Brain microvascular endothelial cell (primary cell): Measurements from ENCODE around the gene TEPSIN.
A peak's percentile ranks its signal among the peaks of the same experiment; 100 is the strongest.

ENCODE experiments used
- DNase-seq: peaks from one replicate; pipeline ENCODE4 v3.0.0-alpha.2; 2020
- H3K27ac ChIP-seq: fragments of 250-450 bp; sonication (Bioruptor Pico); 2 replicates; pipeline ENCODE4 v1.5.1; 2020; ENCODE audit warnings: mild to moderate bottlenecking, moderate library complexity
- H3K27me3 ChIP-seq: fragments of 250-450 bp; sonication (Bioruptor Pico); replicated peaks from 2 replicates; pipeline ENCODE4 v1.5.1; 2020; ENCODE audit warnings: mild to moderate bottlenecking
- H3K36me3 ChIP-seq: fragments of 250-450 bp; sonication (Bioruptor Pico); replicated peaks from 2 replicates; pipeline ENCODE4 v1.5.1; 2020; ENCODE audit warnings: mild to moderate bottlenecking
- H3K4me3 ChIP-seq: 2 replicates; pipeline ENCODE4 v1.5.1; 2011; ENCODE audit warnings: low read depth, mild to moderate bottlenecking, control low read depth, low read length, moderate library complexity
- CTCF ChIP-seq: IDR thresholded peaks from 2 replicates; pipeline ENCODE4 v1.5.1; 2011; ENCODE audit warnings: low read depth, mild to moderate bottlenecking, moderate library complexity, low read length, control low read depth, inconsistent platforms; ENCODE audit errors: missing control alignments
- in situ Hi-C: cut with HindIII; loops from 2 replicates; pipeline ENCODE4 v1.10.0; 2017; ENCODE audit warnings: low sequenced_read_pairs, low pct_ligation_motif_present

TEPSIN gene

GRCh38 chr17:81246679-81247338, 8.0 kb upstream of the TEPSIN start:
- in situ Hi-C loops = no loop called here
- no peak for DNase-seq
- no peak overlapping the region for H3K4me3 ChIP-seq
- H3K27ac ChIP-seq = no peak overlapping the region
- H3K27me3 ChIP-seq = no peaks in the 10 kb centered on the region
- H3K36me3 ChIP-seq = peaks cover 3% of the 10 kb centered on the region
- no peak for TF ChIP-seq CTCF

- DNase-seq = no peak
- in situ Hi-C loops = no loop called here
- H3K27me3 ChIP-seq = no peaks in the 10 kb centered on the region
- H3K4me3 ChIP-seq = no peak overlapping the region
- TF ChIP-seq CTCF = no peak
- no peak overlapping the region for H3K27ac ChIP-seq
- peaks cover 6% of the 10 kb centered on the region for H3K36me3 ChIP-seq
Observed at GRCh38 chr17:81246343-81246670, 7.5 kb upstream of the TEPSIN start.

GRCh38 chr17:81245665-81246342, 6.9 kb upstream of the TEPSIN start:
- Histone ChIP-seq H3K27ac (no peak overlapping the region), H3K36me3 (peaks cover 7% of the 10 kb centered on the region), H3K27me3 (no peaks in the 10 kb centered on the region), H3K4me3 (no peak overlapping the region)
- in situ Hi-C loops = no loop called here
- no peak for DNase-seq
- TF ChIP-seq CTCF = no peak

- Histone ChIP-seq H3K36me3 (peaks cover 7% of the 10 kb centered on the region), H3K27me3 (no peaks in the 10 kb centered on the region), H3K27ac (no peak overlapping the region), H3K4me3 (no peak overlapping the region)
- in situ Hi-C loops = no loop called here
- peak; percentile 31 for DNase-seq
- no peak for TF ChIP-seq CTCF
Observed at GRCh38 chr17:81245024-81245664, 6.3 kb upstream of the TEPSIN start.

- peaks cover 6% of the 10 kb centered on the region for H3K36me3 ChIP-seq
- no peak overlapping the region for H3K27ac ChIP-seq
- no peak for DNase-seq
- in situ Hi-C loops = no loop called here
- H3K27me3 ChIP-seq = no peaks in the 10 kb centered on the region
- TF ChIP-seq CTCF = no peak
- no peak overlapping the region for H3K4me3 ChIP-seq
Observed at GRCh38 chr17:81244358-81245023, 5.6 kb upstream of the TEPSIN start.
